SK-N-SH (cell line): Measurements from ENCODE around the gene BCL11A. TPM values are rescaled to one million over a fixed set of nuclear protein-coding genes. Genes with fewer than 3 reads are reported as not detected.

Experiments
- CTCF ChIA-PET: fragments of 300-600, 350-600 bp; formaldehyde crosslinking; extraction: SDS; loops from one replicate; lab custom pipeline; 2021; lab: Yijun Ruan, JAX
- POLR2A ChIA-PET: fragments of 350-600 bp; sonication (Branson Sonifier 250); formaldehyde crosslinking; extraction: SDS; loops from one replicate; lab custom pipeline; 2020; ENCODE audit warnings: antibody characterized with exemption, inconsistent platforms; lab: Yijun Ruan, JAX
- DNase-seq: peaks from one replicate; pipeline ENCODE4 v3.0.0; 2012
- H2AFZ ChIP-seq: fragments of 200-600 bp; sonication (generic); 2 replicates; pipeline ENCODE4 v1.8.1; 2016; ENCODE audit warnings: antibody characterized with exemption, mild to moderate bottlenecking, low read depth
- H3F3A ChIP-seq: fragments of 200-600 bp; sonication (generic); replicated peaks from 2 replicates; pipeline ENCODE3; 2016; ENCODE audit warnings: antibody characterized with exemption, mild to moderate bottlenecking; ENCODE audit not compliant: insufficient read depth
- H3K27ac ChIP-seq, 2 experiments: fragments of 200-500 bp in 1 of 2; fragments of 200-600 bp in 1 of 2; sonication (Bioruptor generic) in 1 of 2; sonication (generic), shearing (Covaris generic) in 1 of 2; 2 replicates each; pipeline versions ENCODE4 v1.5.1 to v1.6.1; 2014 to 2016; ENCODE audit warnings: low read depth in 2 of 2, inconsistent platforms in 1 of 2, low read length in 1 of 2, mild to moderate bottlenecking in 1 of 2, mixed read lengths in 1 of 2
- H3K27me3 ChIP-seq: fragments of 200-600 bp; sonication (generic), shearing (Covaris generic); 2 replicates; pipeline ENCODE4 v1.6.1; 2016; ENCODE audit warnings: mixed run types; ENCODE audit not compliant: insufficient read depth
- H3K36me3 ChIP-seq, 2 experiments: fragments of 200-500 bp in 1 of 2; fragments of 200-600 bp in 1 of 2; sonication (Bioruptor generic) in 1 of 2; sonication (generic) in 1 of 2; replicated peaks in 1 of 2; 2 replicates each; pipeline versions ENCODE3 to v1.5.1; 2014 to 2016; ENCODE audit warnings: low read length in 1 of 2, mild to moderate bottlenecking in 1 of 2; ENCODE audit not compliant: insufficient read depth in 2 of 2, control insufficient read depth in 1 of 2
- H3K4me1 ChIP-seq, 2 experiments: fragments of 200-500 bp in 1 of 2; fragments of 200-600 bp in 1 of 2; sonication (Bioruptor generic) in 1 of 2; sonication (generic), shearing (Covaris generic) in 1 of 2; 2 replicates each; pipeline versions ENCODE4 v1.5.1 to v1.6.1; 2014 to 2016; ENCODE audit warnings: low read depth in 1 of 2, low read length in 1 of 2, mixed run types in 1 of 2; ENCODE audit not compliant: insufficient read depth in 2 of 2, control insufficient read depth in 1 of 2
- H3K4me2 ChIP-seq: fragments of 200-600 bp; sonication (generic), shearing (Covaris generic); 2 replicates; pipeline ENCODE4 v1.6.1; 2017; ENCODE audit warnings: mixed run types
- H3K4me3 ChIP-seq, 2 experiments: fragments of 200-500 bp in 1 of 2; fragments of 200-600 bp in 1 of 2; sonication (Bioruptor generic) in 1 of 2; sonication (generic), shearing (Covaris generic) in 1 of 2; 2 replicates each; pipeline versions ENCODE4 v1.5.1 to v1.8.1; 2014 to 2016; ENCODE audit warnings: low read depth in 2 of 2, inconsistent platforms in 1 of 2, low read length in 1 of 2, mild to moderate bottlenecking in 1 of 2, mixed read lengths in 1 of 2, moderate library complexity in 1 of 2
- H3K79me2 ChIP-seq: fragments of 200-600 bp; sonication (generic); 2 replicates; pipeline ENCODE4 v1.8.1; 2017; ENCODE audit warnings: mild to moderate bottlenecking; ENCODE audit not compliant: insufficient read depth
- H3K9ac ChIP-seq: fragments of 200-600 bp; sonication (generic); 2 replicates; pipeline ENCODE4 v1.6.1; 2017; ENCODE audit warnings: mixed run types
- H3K9me2 ChIP-seq: fragments of 200-600 bp; sonication (generic); 2 replicates; pipeline ENCODE4 v1.6.1; 2017; ENCODE audit warnings: mixed run types
- H3K9me3 ChIP-seq: fragments of 200-600 bp; sonication (generic); 2 replicates; pipeline ENCODE4 v1.6.1; 2017; ENCODE audit warnings: mixed run types, mild to moderate bottlenecking, moderate library complexity
- H4K20me1 ChIP-seq: fragments of 200-600 bp; sonication (generic); 2 replicates; pipeline ENCODE4 v1.6.1; 2017; ENCODE audit warnings: mild to moderate bottlenecking, mixed run types; ENCODE audit not compliant: insufficient read depth
- EP300 ChIP-seq, 2 experiments: IDR thresholded peaks; 2 replicates each; pipeline versions ENCODE4 v1.4.0 to v1.6.1; 2012; ENCODE audit warnings: borderline replicate concordance in 1 of 2, low read depth in 1 of 2, low read length in 1 of 2
- EZH2phosphoT487 ChIP-seq: fragments of 200-600 bp; sonication (generic); IDR thresholded peaks from 2 replicates; pipeline ENCODE4 v1.6.1; 2017; ENCODE audit warnings: low read depth, mixed run types, mild to moderate bottlenecking, antibody characterized with exemption, moderate library complexity, borderline replicate concordance
- GABPA ChIP-seq: IDR thresholded peaks from 2 replicates; pipeline ENCODE4 v1.4.0; 2012; ENCODE audit warnings: low read depth, mild to moderate bottlenecking
- IRF3 ChIP-seq: fragments of 150-350 bp; IDR thresholded peaks from 2 replicates; pipeline ENCODE4 v1.6.1; 2016; ENCODE audit warnings: mild to moderate bottlenecking, low read depth, low read length
- MAX ChIP-seq: IDR thresholded peaks from 2 replicates; pipeline ENCODE4 v1.4.0; 2012; ENCODE audit warnings: low read depth
- MXI1 ChIP-seq: IDR thresholded peaks from 2 replicates; pipeline ENCODE4 v1.6.1; 2012; ENCODE audit warnings: mild to moderate bottlenecking, low read depth, low read length, improper control_type of control experiment
- NRF1 ChIP-seq: IDR thresholded peaks from 2 replicates; pipeline ENCODE4 v1.6.1; 2012; ENCODE audit warnings: low read depth, mild to moderate bottlenecking, low read length
- PBX3 ChIP-seq: IDR thresholded peaks from 2 replicates; pipeline ENCODE4; 2012
- POLR2AphosphoS5 ChIP-seq: IDR thresholded peaks from 2 replicates; pipeline ENCODE4 v1.6.1; 2012; ENCODE audit warnings: low read depth, low read length
- RAD21 ChIP-seq: IDR thresholded peaks from 2 replicates; pipeline ENCODE4 v1.6.1; 2012; ENCODE audit warnings: mild to moderate bottlenecking, low read length
- RCOR1 ChIP-seq: fragments of 150-350 bp; IDR thresholded peaks from 2 replicates; pipeline ENCODE4 v1.6.1; 2017; ENCODE audit warnings: antibody characterized with exemption, low read length
- REST ChIP-seq: IDR thresholded peaks from 2 replicates; pipeline ENCODE4 v1.6.1; 2012; ENCODE audit warnings: mild to moderate bottlenecking, low read depth, low read length, moderate library complexity
- RFX5 ChIP-seq: IDR thresholded peaks from 2 replicates; pipeline ENCODE4 v1.6.1; 2012; ENCODE audit warnings: mild to moderate bottlenecking, improper control_type of control experiment, low read length
- RXRA ChIP-seq: IDR thresholded peaks from 2 replicates; pipeline ENCODE4 v1.4.0; 2012; ENCODE audit warnings: low read depth, mild to moderate bottlenecking, borderline replicate concordance
- TCF12 ChIP-seq: IDR thresholded peaks from 2 replicates; pipeline ENCODE4 v1.4.0; 2012
- USF1 ChIP-seq: IDR thresholded peaks from 2 replicates; pipeline ENCODE4 v1.4.0; 2012; ENCODE audit warnings: low read depth, borderline replicate concordance
- YY1 ChIP-seq: IDR thresholded peaks from 2 replicates; pipeline ENCODE4 v1.4.0; 2012; ENCODE audit warnings: low read depth, mild to moderate bottlenecking
- WGBS: methylation state at CpG from one replicate; pipeline ENCODE4 v1.1.6; 2017; ENCODE audit warnings: low lambda C conversion rate; 5-methylcytosine and 5-hydroxymethylcytosine counted together
- polyA plus RNA-seq, 3 experiments: library from polyadenylated mRNA; depleted of rRNA; stranded (reverse); fragments of >200 nt; gene quantifications; 2 replicates each; pipeline ENCODE4 v1.2.3, GENCODE V29; 2012

BCL11A gene
- polyA plus RNA-seq, 1 of the 3 experiments (the other 2 are of a cell fraction): 1.9 TPM

- H3K79me2 ChIP-seq: peaks cover 55% of the 10 kb centered on the region
- peak overlapping the region; percentile 96 for H3K4me2 ChIP-seq
- peak overlapping the region in 1 of 2 experiments; percentile 69; a peak in 2 of 4 replicates for H3K27ac ChIP-seq
- TF ChIP-seq TCF12 (no peak), RXRA (peak; percentile 3; the same call in 1 of the 2 replicates), REST (no peak), NRF1 (no peak), EZH2phosphoT487 (no peak), RFX5 (no peak), POLR2AphosphoS5 (no peak), GABPA (no peak), RCOR1 (no peak), USF1 (no peak), MAX (peak; percentile 86), MXI1 (peak; percentile 18; the same call in 1 of the 2 replicates), PBX3 (no peak), IRF3 (no peak), RAD21 (no peak), YY1 (no peak), EP300 (IDR thresholded peaks at IDR 0.05; ENCODE audit: borderline replicate concordance in 1 of 2, low read depth in 1 of 2, low read length in 1 of 2) (no peak)
- no peaks in the 10 kb centered on the region for H3K9me2 ChIP-seq
- POLR2A ChIA-PET: no interaction called here
- H4K20me1 ChIP-seq: no peaks in the 10 kb centered on the region
- CTCF ChIA-PET: interaction anchor here (0.6 to 4.1 kb wide), 24 partner anchors 9 to 1781 kb away, joined by 3 to 24 read pairs (median 3); no protein-coding TSS in a partner anchor
- peak; percentile 48 for DNase-seq
- H2AFZ ChIP-seq: peak overlapping the region; percentile 86
- peaks cover 0 to 26% of the 10 kb centered on the region in 2 experiments; a peak in 1 of 4 replicates for H3K4me1 ChIP-seq
- peaks cover 4 to 12% of the 10 kb centered on the region in 2 experiments for H3K36me3 ChIP-seq
- 17% methylated on average over 21 of the region's 40 CpGs for WGBS
- no peaks in the 10 kb centered on the region for H3K9me3 ChIP-seq
- peak overlapping the region; percentile 75 to 98 for H3K4me3 ChIP-seq
- no peaks in the 10 kb centered on the region for H3K27me3 ChIP-seq
- H3K9ac ChIP-seq: peak overlapping the region; percentile 86
- H3F3A ChIP-seq: peaks cover 6% of the 10 kb centered on the region
Measured at GRCh38 chr2:60549238-60549927, 4.1 kb downstream of the BCL11A start.
